ENCODE data around the gene EXOC3. TPM values are rescaled to one million over a fixed set of nuclear protein-coding genes. Genes with fewer than 3 reads are reported as not detected.

Gene EXOC3
- total RNA-seq, 1 experiment from 2014 or later = 31.3 TPM

- TF ChIP-seq EZH2phosphoT487 (IDR thresholded peaks at IDR 0.05; ENCODE audit: borderline replicate concordance, low read length) (no peak), EZH2 (IDR thresholded peaks at IDR 0.05; ENCODE audit: low read length, unreplicated experiment) (no peak)
- TF ChIP-seq, protein P1, sequence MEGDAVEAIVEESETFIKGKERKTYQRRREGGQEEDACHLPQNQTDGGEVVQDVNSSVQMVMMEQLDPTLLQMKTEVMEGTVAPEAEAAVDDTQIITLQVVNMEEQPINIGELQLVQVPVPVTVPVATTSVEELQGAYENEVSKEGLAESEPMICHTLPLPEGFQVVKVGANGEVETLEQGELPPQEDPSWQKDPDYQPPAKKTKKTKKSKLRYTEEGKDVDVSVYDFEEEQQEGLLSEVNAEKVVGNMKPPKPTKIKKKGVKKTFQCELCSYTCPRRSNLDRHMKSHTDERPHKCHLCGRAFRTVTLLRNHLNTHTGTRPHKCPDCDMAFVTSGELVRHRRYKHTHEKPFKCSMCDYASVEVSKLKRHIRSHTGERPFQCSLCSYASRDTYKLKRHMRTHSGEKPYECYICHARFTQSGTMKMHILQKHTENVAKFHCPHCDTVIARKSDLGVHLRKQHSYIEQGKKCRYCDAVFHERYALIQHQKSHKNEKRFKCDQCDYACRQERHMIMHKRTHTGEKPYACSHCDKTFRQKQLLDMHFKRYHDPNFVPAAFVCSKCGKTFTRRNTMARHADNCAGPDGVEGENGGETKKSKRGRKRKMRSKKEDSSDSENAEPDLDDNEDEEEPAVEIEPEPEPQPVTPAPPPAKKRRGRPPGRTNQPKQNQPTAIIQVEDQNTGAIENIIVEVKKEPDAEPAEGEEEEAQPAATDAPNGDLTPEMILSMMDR (conservative IDR thresholded peaks at IDR 0.05; ENCODE audit: low read depth, low read length) = no peak
- Histone ChIP-seq H3K9ac (ENCODE audit: low read length) (no peak overlapping the region), H3F3A (ENCODE audit: low read length, unreplicated experiment) (no peaks in the 10 kb centered on the region), H3K27me3 (ENCODE audit: low read length) (no peaks in the 10 kb centered on the region), H3K9me3 (ENCODE audit: low read length) (no peaks in the 10 kb centered on the region), H3K79me2 (ENCODE audit: low read length) (no peaks in the 10 kb centered on the region), H4K20me1 (ENCODE audit: low read length) (no peaks in the 10 kb centered on the region), H3K4me2 (ENCODE audit: low read length) (no peak overlapping the region), H2AFZ (ENCODE audit: low read length) (no peak overlapping the region), H3K27ac (ENCODE audit: low read length) (no peak overlapping the region), H3K4me3 (ENCODE audit: low read length) (no peak overlapping the region), H3K9me2 (replicated peaks; ENCODE audit: low read length) (no peaks in the 10 kb centered on the region), H3K4me1 (ENCODE audit: insufficient read depth, low read length) (no peaks in the 10 kb centered on the region; the same call in 1 of the 2 replicates), H3K36me3 (ENCODE audit: low read depth, low read length) (no peaks in the 10 kb centered on the region)
- ATAC-seq = no peak
- CTCF ChIA-PET = no interaction called here
- POLR2A ChIA-PET (ENCODE audit: unreplicated experiment) = no interaction called here
- no peak for DNase-seq
- BruUV-seq (replicated peaks) = no TSS peak
- intact Hi-C loops (cut with micrococcal nuclease) = no loop called here
Measured at GRCh38 chr5:428219-428618, 14.8 kb upstream of the EXOC3 start.

- no peak overlapping the region for H3K9ac ChIP-seq (ENCODE audit: low read length)
- H3K27ac ChIP-seq (ENCODE audit: low read length) = no peak overlapping the region
- intact Hi-C loops (cut with micrococcal nuclease) = no loop called here
- ATAC-seq (no peak), DNase-seq (no peak)
- H3F3A ChIP-seq (ENCODE audit: low read length, unreplicated experiment) = no peaks in the 10 kb centered on the region
- no peaks in the 10 kb centered on the region for H3K9me2 ChIP-seq (replicated peaks; ENCODE audit: low read length)
- H3K27me3 ChIP-seq (ENCODE audit: low read length) = no peaks in the 10 kb centered on the region
- ChIA-PET POLR2A (ENCODE audit: unreplicated experiment) (no interaction called here), CTCF (no interaction called here)
- H2AFZ ChIP-seq (ENCODE audit: low read length) = no peak overlapping the region
- no peaks in the 10 kb centered on the region; the same call in 1 of the 2 replicates for H3K4me1 ChIP-seq (ENCODE audit: insufficient read depth, low read length)
- H3K4me3 ChIP-seq (ENCODE audit: low read length) = no peak overlapping the region
- TF ChIP-seq EZH2 (IDR thresholded peaks at IDR 0.05; ENCODE audit: low read length, unreplicated experiment) = no peak
- no peak for TF ChIP-seq EZH2phosphoT487 (IDR thresholded peaks at IDR 0.05; ENCODE audit: borderline replicate concordance, low read length)
- TF ChIP-seq, protein P1 (conservative IDR thresholded peaks at IDR 0.05; ENCODE audit: low read depth, low read length) = no peak
- no peak overlapping the region for H3K4me2 ChIP-seq (ENCODE audit: low read length)
- H3K9me3 ChIP-seq (ENCODE audit: low read length) = no peaks in the 10 kb centered on the region
- H3K36me3 ChIP-seq (ENCODE audit: low read depth, low read length) = no peaks in the 10 kb centered on the region
- no peaks in the 10 kb centered on the region for H3K79me2 ChIP-seq (ENCODE audit: low read length)
- BruUV-seq (replicated peaks) = no TSS peak
- no peaks in the 10 kb centered on the region for H4K20me1 ChIP-seq (ENCODE audit: low read length)
Measured at GRCh38 chr5:428754-429452, 14.1 kb upstream of the EXOC3 start.

DNA sequence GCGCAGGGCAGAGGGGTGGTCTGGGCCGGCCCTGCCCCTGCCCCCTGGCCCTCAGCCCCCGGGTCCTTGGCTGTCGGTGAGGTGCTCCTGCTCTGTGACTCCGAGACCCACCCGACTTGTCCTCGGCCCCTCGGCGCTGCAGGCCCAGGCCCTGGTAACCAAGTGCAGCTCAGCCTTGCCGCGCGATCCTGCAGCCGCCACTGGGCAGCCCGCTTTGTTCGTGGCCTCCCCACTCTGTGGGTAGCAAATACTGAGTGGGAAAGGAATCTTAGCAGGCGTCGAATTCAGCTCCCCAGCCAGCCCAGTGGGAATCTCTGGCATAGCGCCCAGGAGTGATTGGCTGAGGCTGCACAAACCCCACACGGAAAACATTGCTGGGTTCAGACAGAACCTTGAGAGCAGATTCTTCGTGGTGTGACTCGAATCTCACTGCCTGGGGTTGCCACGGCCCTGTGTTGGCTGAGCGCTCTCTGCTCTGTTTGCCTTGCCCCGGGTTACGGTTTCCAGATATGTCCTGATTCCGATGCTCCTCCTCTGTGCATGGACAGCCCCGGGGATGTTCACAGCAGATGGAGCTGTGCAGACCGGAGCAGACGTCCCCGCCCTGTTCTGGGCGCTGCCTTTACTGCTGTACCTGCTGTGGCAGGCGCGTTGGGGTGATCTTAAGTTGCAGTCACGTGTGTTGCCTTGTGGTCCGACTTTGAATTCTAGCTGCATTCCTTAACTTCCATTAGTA lies 13.4 kb upstream of the EXOC3 start:
- no peak overlapping the region for H3K4me2 ChIP-seq (ENCODE audit: low read length)
- H3K9me3 ChIP-seq (ENCODE audit: low read length) = no peaks in the 10 kb centered on the region
- H3K27me3 ChIP-seq (ENCODE audit: low read length) = no peaks in the 10 kb centered on the region
- H3K4me3 ChIP-seq (ENCODE audit: low read length) = no peak overlapping the region
- POLR2A ChIA-PET (ENCODE audit: unreplicated experiment) = no interaction called here
- H3F3A ChIP-seq (ENCODE audit: low read length, unreplicated experiment) = no peaks in the 10 kb centered on the region
- no peaks in the 10 kb centered on the region for H3K79me2 ChIP-seq (ENCODE audit: low read length)
- ATAC-seq = no peak
- no TSS peak for BruUV-seq (replicated peaks)
- no peaks in the 10 kb centered on the region for H4K20me1 ChIP-seq (ENCODE audit: low read length)
- no peaks in the 10 kb centered on the region for H3K36me3 ChIP-seq (ENCODE audit: low read depth, low read length)
- H3K4me1 ChIP-seq (ENCODE audit: insufficient read depth, low read length) = no peaks in the 10 kb centered on the region; the same call in 1 of the 2 replicates
- H3K9me2 ChIP-seq (replicated peaks; ENCODE audit: low read length) = no peaks in the 10 kb centered on the region
- H3K9ac ChIP-seq (ENCODE audit: low read length) = no peak overlapping the region
- no peak for DNase-seq
- TF ChIP-seq EZH2 (IDR thresholded peaks at IDR 0.05; ENCODE audit: low read length, unreplicated experiment) = no peak
- TF ChIP-seq, protein P1 (conservative IDR thresholded peaks at IDR 0.05; ENCODE audit: low read depth, low read length) = no peak
- no peak for TF ChIP-seq EZH2phosphoT487 (IDR thresholded peaks at IDR 0.05; ENCODE audit: borderline replicate concordance, low read length)
- H2AFZ ChIP-seq (ENCODE audit: low read length) = no peak overlapping the region
- intact Hi-C loops (cut with micrococcal nuclease) = loop anchor here (5.0 kb wide), 1 partner anchor 112 kb away; no protein-coding TSS in a partner anchor
- no peak overlapping the region for H3K27ac ChIP-seq (ENCODE audit: low read length)
- CTCF ChIA-PET = no interaction called here
